HEK293 (cell line): ENCODE data around the gene MBD6.

Experiments
- CTCF ChIA-PET: fragments of 350-600 bp; formaldehyde crosslinking; extraction: SDS; loops from one replicate; lab custom pipeline; 2021; ENCODE audit warnings: antibody characterized with exemption; lab: Yijun Ruan, JAX
- POLR2A ChIA-PET: fragments of 300-600 bp; formaldehyde crosslinking; extraction: SDS; loops from one replicate; lab custom pipeline; 2020; ENCODE audit warnings: antibody characterized with exemption, inconsistent platforms; lab: Yijun Ruan, JAX
- H3K27ac ChIP-seq: fragments of 200-500 bp; sonication (Bioruptor generic); 2 replicates; pipeline ENCODE4 v1.5.1; 2014; ENCODE audit warnings: low read depth, low read length, control low read depth, inconsistent platforms; ENCODE audit errors: extremely low read depth
- H3K36me3 ChIP-seq, 2 experiments: fragments of 200-500 bp in 1 of 2; sonication (Bioruptor generic) in 1 of 2; 1 replicate in 1 of 2; 2 replicates in 1 of 2; pipeline ENCODE4 v1.5.1; 2014 to 2017; ENCODE audit warnings: inconsistent platforms in 2 of 2, low read length in 2 of 2; ENCODE audit not compliant: control insufficient read depth in 2 of 2, insufficient read depth in 1 of 2
- H3K4me1 ChIP-seq: fragments of 200-500 bp; sonication (Bioruptor generic); 2 replicates; pipeline ENCODE4 v1.5.1; 2014; ENCODE audit warnings: mild to moderate bottlenecking, low read length, inconsistent platforms; ENCODE audit not compliant: control insufficient read depth, insufficient read depth
- H3K4me3 ChIP-seq: 2 replicates; pipeline ENCODE4 v1.5.1; 2011; ENCODE audit warnings: low read depth, mild to moderate bottlenecking, control low read depth, low read length, moderate library complexity
- H3K9me3 ChIP-seq: fragments of 200-500 bp; sonication (Bioruptor generic); 2 replicates; pipeline ENCODE4 v1.5.1; 2014; ENCODE audit warnings: low read depth, low read length, inconsistent platforms; ENCODE audit not compliant: control insufficient read depth, insufficient read depth
- KLF7 ChIP-seq: fragments of 450-650 bp; formaldehyde crosslinking; IDR thresholded peaks from 2 replicates; pipeline ENCODE4 v1.5.1; 2016; ENCODE audit warnings: missing biosample characterization, missing genetic modification characterization, borderline replicate concordance
- OSR2 ChIP-seq: fragments of 450-650 bp; formaldehyde crosslinking; IDR thresholded peaks from 2 replicates; pipeline ENCODE4 v1.5.1; 2016; ENCODE audit warnings: missing biosample characterization, missing genetic modification characterization
- REPIN1 ChIP-seq: fragments of 450-650 bp; formaldehyde crosslinking; IDR thresholded peaks from 2 replicates; pipeline ENCODE4 v1.5.1; 2017; ENCODE audit warnings: missing biosample characterization, missing genetic modification characterization, low read depth
- TRIM28 ChIP-seq: IDR thresholded peaks from 2 replicates; pipeline ENCODE4 v1.6.1; 2011; ENCODE audit warnings: low read length, control low read depth, borderline replicate concordance
- ZBTB7A ChIP-seq: fragments of 450-650 bp; formaldehyde crosslinking; IDR thresholded peaks from 2 replicates; pipeline ENCODE4 v1.5.1; 2016; ENCODE audit warnings: low read depth, missing biosample characterization, missing genetic modification characterization
- ZEB2 ChIP-seq: fragments of 450-650 bp; formaldehyde crosslinking; IDR thresholded peaks from 2 replicates; pipeline ENCODE4 v1.5.1; 2016; ENCODE audit warnings: missing biosample characterization, missing genetic modification characterization
- ZFHX2 ChIP-seq: fragments of 450-650 bp; formaldehyde crosslinking; conservative IDR thresholded peaks from 2 replicates; pipeline ENCODE4 v1.5.1; 2016; ENCODE audit warnings: missing biosample characterization, missing genetic modification characterization
- ZIC2 ChIP-seq: fragments of 450-650 bp; formaldehyde crosslinking; IDR thresholded peaks from 2 replicates; pipeline ENCODE4 v1.5.1; 2016; ENCODE audit warnings: missing biosample characterization, missing genetic modification characterization
- ZNF175 ChIP-seq: fragments of 450-650 bp; formaldehyde crosslinking; IDR thresholded peaks from 2 replicates; pipeline ENCODE4 v1.5.1; 2016; ENCODE audit warnings: missing biosample characterization, missing genetic modification characterization
- ZNF2 ChIP-seq: fragments of 450-650 bp; formaldehyde crosslinking; IDR thresholded peaks from 2 replicates; pipeline ENCODE4 v1.5.1; 2016; ENCODE audit warnings: missing biosample characterization, missing genetic modification characterization
- ZNF292 ChIP-seq: fragments of 450-650 bp; formaldehyde crosslinking; IDR thresholded peaks from 2 replicates; pipeline ENCODE4 v1.5.1; 2016; ENCODE audit warnings: low read depth, missing biosample characterization, missing genetic modification characterization, borderline replicate concordance
- ZNF302 ChIP-seq: fragments of 450-650 bp; formaldehyde crosslinking; IDR thresholded peaks from 2 replicates; pipeline ENCODE4 v1.5.1; 2016; ENCODE audit warnings: missing biosample characterization, missing genetic modification characterization, low read depth
- ZNF391 ChIP-seq: fragments of 450-650 bp; formaldehyde crosslinking; IDR thresholded peaks from 2 replicates; pipeline ENCODE4 v1.5.1; 2016; ENCODE audit warnings: low read depth, missing biosample characterization, missing genetic modification characterization, borderline replicate concordance
- ZNF416 ChIP-seq: fragments of 450-650 bp; formaldehyde crosslinking; IDR thresholded peaks from 2 replicates; pipeline ENCODE4 v1.5.1; 2016; ENCODE audit warnings: missing biosample characterization, missing genetic modification characterization
- ZNF501 ChIP-seq: fragments of 450-650 bp; formaldehyde crosslinking; IDR thresholded peaks from 2 replicates; pipeline ENCODE4 v1.5.1; 2016; ENCODE audit warnings: missing biosample characterization, missing genetic modification characterization
- ZNF510 ChIP-seq: fragments of 450-650 bp; formaldehyde crosslinking; IDR thresholded peaks from 2 replicates; pipeline ENCODE4 v1.5.1; 2018; ENCODE audit warnings: mild to moderate bottlenecking, missing genetic modification characterization, missing biosample characterization; ENCODE audit not compliant: insufficient replicate concordance
- ZNF529 ChIP-seq: fragments of 450-650 bp; formaldehyde crosslinking; IDR thresholded peaks from 2 replicates; pipeline ENCODE4 v1.5.1; 2017; ENCODE audit warnings: missing genetic modification characterization, missing biosample characterization; ENCODE audit not compliant: insufficient replicate concordance
- ZNF530 ChIP-seq: fragments of 450-650 bp; formaldehyde crosslinking; IDR thresholded peaks from 2 replicates; pipeline ENCODE4 v1.5.1; 2016; ENCODE audit warnings: low read depth, missing biosample characterization, missing genetic modification characterization
- ZNF549 ChIP-seq: fragments of 450-650 bp; IDR thresholded peaks from 2 replicates; pipeline ENCODE4 v1.5.1; 2018; ENCODE audit warnings: missing biosample characterization, missing genetic modification characterization, mild to moderate bottlenecking, inconsistent platforms, moderate library complexity
- ZNF555 ChIP-seq: fragments of 450-650 bp; formaldehyde crosslinking; conservative IDR thresholded peaks from 2 replicates; pipeline ENCODE4 v1.5.1; 2017; ENCODE audit warnings: missing biosample characterization, mild to moderate bottlenecking, missing genetic modification characterization, inconsistent platforms
- ZNF571 ChIP-seq: fragments of 450-650 bp; formaldehyde crosslinking; IDR thresholded peaks from 2 replicates; pipeline ENCODE4 v1.5.0; 2017; ENCODE audit warnings: missing biosample characterization, missing genetic modification characterization
- ZNF585B ChIP-seq: fragments of 450-650 bp; formaldehyde crosslinking; IDR thresholded peaks from 2 replicates; pipeline ENCODE4 v1.5.1; 2016; ENCODE audit warnings: missing biosample characterization, missing genetic modification characterization
- ZNF660 ChIP-seq: fragments of 450-650 bp; IDR thresholded peaks from 2 replicates; pipeline ENCODE4 v1.5.1; 2018; ENCODE audit warnings: missing biosample characterization, mild to moderate bottlenecking, missing genetic modification characterization
- ZNF776 ChIP-seq: fragments of 450-650 bp; formaldehyde crosslinking; IDR thresholded peaks from 2 replicates; pipeline ENCODE4 v1.5.0; 2017; ENCODE audit warnings: missing biosample characterization, missing genetic modification characterization, borderline replicate concordance
- ZNF837 ChIP-seq: fragments of 450-650 bp; formaldehyde crosslinking; IDR thresholded peaks from 2 replicates; pipeline ENCODE4 v1.5.1; 2016; ENCODE audit warnings: missing biosample characterization, missing genetic modification characterization
- ZXDB ChIP-seq: fragments of 450-650 bp; formaldehyde crosslinking; IDR thresholded peaks from 2 replicates; pipeline ENCODE4 v1.5.1; 2016; ENCODE audit warnings: missing biosample characterization, missing genetic modification characterization
- TF ChIP-seq, protein P1 (sequence below): fragments of 450-650 bp; formaldehyde crosslinking; IDR thresholded peaks from 2 replicates; pipeline ENCODE4 v1.5.1; 2016; ENCODE audit warnings: missing biosample characterization, missing genetic modification characterization
- TF ChIP-seq, protein P2 (sequence below): fragments of 450-650 bp; formaldehyde crosslinking; IDR thresholded peaks from 2 replicates; pipeline ENCODE4 v1.5.1; 2016; ENCODE audit warnings: missing biosample characterization, missing genetic modification characterization

The MBD6 gene, protein sequence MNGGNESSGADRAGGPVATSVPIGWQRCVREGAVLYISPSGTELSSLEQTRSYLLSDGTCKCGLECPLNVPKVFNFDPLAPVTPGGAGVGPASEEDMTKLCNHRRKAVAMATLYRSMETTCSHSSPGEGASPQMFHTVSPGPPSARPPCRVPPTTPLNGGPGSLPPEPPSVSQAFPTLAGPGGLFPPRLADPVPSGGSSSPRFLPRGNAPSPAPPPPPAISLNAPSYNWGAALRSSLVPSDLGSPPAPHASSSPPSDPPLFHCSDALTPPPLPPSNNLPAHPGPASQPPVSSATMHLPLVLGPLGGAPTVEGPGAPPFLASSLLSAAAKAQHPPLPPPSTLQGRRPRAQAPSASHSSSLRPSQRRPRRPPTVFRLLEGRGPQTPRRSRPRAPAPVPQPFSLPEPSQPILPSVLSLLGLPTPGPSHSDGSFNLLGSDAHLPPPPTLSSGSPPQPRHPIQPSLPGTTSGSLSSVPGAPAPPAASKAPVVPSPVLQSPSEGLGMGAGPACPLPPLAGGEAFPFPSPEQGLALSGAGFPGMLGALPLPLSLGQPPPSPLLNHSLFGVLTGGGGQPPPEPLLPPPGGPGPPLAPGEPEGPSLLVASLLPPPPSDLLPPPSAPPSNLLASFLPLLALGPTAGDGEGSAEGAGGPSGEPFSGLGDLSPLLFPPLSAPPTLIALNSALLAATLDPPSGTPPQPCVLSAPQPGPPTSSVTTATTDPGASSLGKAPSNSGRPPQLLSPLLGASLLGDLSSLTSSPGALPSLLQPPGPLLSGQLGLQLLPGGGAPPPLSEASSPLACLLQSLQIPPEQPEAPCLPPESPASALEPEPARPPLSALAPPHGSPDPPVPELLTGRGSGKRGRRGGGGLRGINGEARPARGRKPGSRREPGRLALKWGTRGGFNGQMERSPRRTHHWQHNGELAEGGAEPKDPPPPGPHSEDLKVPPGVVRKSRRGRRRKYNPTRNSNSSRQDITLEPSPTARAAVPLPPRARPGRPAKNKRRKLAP

DNA sequence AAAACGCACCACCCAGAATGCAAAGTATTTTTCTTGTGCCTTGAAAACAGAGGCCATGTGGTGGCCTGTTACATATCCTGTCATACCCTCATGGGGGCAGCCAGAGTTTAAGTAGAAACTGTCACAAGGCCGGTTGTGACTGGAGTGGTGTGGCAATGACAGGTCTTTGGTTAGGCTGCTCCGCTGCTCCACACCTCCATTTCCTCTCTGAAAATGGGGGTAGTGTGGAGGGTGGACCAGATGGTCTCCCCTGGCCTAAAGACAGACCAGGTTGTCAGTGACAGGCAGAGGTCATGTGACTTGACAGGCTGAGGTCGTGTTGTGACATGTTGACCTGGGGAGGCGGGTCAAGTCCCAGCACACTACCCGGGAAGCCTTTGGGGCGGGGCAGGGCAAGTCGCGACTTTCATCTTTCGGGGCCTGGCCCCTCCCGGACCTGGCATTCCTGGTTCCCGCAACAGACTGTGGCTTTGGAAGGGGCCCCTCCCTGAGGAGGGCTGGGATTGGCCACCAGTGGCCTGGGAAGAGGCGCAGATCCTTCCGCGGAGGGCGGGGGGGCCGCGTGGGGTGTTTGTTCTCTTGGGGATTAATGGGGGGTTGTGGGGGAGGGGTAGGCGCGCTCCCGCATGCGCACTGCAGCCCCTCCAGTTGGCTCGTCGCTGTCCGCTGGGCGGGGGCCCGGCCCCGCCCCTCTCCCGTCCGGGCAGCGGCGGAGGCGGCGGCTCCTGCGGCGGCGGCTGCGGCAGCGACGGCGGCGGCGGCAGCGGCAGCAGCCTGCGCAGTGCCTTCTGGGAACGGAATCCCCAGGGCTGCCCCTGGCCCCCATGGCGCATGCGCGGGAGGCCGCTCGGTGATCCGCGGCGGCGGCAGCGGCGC is at the start of gene MBD6:
Gene MBD6, plus strand, starts transcription at position 814 of the 876 bp plus-strand sequence. CDS start 1,480 bp downstream, outside the sequence.
- peaks cover 0 to 54% of the 10 kb centered on the region in 2 experiments; a peak in 2 of 3 replicates for H3K36me3 ChIP-seq
- H3K9me3 ChIP-seq: no peaks in the 10 kb centered on the region
- POLR2A ChIA-PET: interaction anchor here (1.0 to 2.6 kb wide), 2 partner anchors 15 to 24 kb away, joined by 3 to 16 read pairs; partner anchors contain the start of gene DCTN2
- peak within 1 kb of the TSS; percentile 94 for H3K27ac ChIP-seq
- H3K4me3 ChIP-seq: peak within 1 kb of the TSS; percentile 59
- CTCF ChIA-PET: interaction anchor here (0.6 kb wide), 1 partner anchor 60 kb away, joined by 3 read pairs; no protein-coding TSS in a partner anchor
- peaks cover 13% of the 10 kb centered on the region for H3K4me1 ChIP-seq
- TF ChIP-seq ZNF391 (tag by site-specific recombination) (peak; percentile 71; the same call in 1 of the 2 replicates), ZNF585B (no peak), ZBTB7A (tag by site-specific recombination) (peak; percentile 92), ZEB2 (tag by site-specific recombination) (peak; percentile 91), KLF7 (tag by site-specific recombination) (peak; percentile 96), ZNF555 (tag by site-specific recombination) (no peak), ZNF302 (tag by site-specific recombination) (no peak; the same call in 1 of the 2 replicates), ZNF529 (tag by site-specific recombination) (no peak), ZNF776 (tag by site-specific recombination) (no peak), ZNF510 (tag by site-specific recombination) (no peak), ZNF549 (tag by site-specific recombination) (no peak), ZNF571 (tag by site-specific recombination) (no peak), ZFHX2 (peak; percentile 68; the same call in 1 of the 2 replicates), REPIN1 (tag by site-specific recombination) (no peak), OSR2 (tag by site-specific recombination) (0 out of 2 replicates have a peak, but pooled peaks have one; percentile 36), ZNF501 (tag by site-specific recombination) (peak; percentile 73; the same call in 1 of the 2 replicates), ZNF837 (tag by site-specific recombination) (no peak), TRIM28 (no peak; the same call in 1 of the 2 replicates), ZIC2 (peak; percentile 60), ZNF660 (tag by site-specific recombination) (no peak), ZXDB (tag by site-specific recombination) (peak; percentile 72), ZNF292 (tag by site-specific recombination) (no peak), ZNF416 (tag by site-specific recombination) (no peak), ZNF175 (tag by site-specific recombination) (no peak), ZNF530 (tag by site-specific recombination) (no peak), ZNF2 (tag by site-specific recombination) (peak; percentile 69; the same call in 1 of the 2 replicates)
- TF ChIP-seq, protein P1, sequence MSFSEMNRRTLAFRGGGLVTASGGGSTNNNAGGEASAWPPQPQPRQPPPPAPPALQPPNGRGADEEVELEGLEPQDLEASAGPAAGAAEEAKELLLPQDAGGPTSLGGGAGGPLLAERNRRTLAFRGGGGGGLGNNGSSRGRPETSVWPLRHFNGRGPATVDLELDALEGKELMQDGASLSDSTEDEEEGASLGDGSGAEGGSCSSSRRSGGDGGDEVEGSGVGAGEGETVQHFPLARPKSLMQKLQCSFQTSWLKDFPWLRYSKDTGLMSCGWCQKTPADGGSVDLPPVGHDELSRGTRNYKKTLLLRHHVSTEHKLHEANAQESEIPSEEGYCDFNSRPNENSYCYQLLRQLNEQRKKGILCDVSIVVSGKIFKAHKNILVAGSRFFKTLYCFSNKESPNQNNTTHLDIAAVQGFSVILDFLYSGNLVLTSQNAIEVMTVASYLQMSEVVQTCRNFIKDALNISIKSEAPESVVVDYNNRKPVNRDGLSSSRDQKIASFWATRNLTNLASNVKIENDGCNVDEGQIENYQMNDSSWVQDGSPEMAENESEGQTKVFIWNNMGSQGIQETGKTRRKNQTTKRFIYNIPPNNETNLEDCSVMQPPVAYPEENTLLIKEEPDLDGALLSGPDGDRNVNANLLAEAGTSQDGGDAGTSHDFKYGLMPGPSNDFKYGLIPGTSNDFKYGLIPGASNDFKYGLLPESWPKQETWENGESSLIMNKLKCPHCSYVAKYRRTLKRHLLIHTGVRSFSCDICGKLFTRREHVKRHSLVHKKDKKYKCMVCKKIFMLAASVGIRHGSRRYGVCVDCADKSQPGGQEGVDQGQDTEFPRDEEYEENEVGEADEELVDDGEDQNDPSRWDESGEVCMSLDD (tag by site-specific recombination): peak; percentile 99
- TF ChIP-seq, protein P2, sequence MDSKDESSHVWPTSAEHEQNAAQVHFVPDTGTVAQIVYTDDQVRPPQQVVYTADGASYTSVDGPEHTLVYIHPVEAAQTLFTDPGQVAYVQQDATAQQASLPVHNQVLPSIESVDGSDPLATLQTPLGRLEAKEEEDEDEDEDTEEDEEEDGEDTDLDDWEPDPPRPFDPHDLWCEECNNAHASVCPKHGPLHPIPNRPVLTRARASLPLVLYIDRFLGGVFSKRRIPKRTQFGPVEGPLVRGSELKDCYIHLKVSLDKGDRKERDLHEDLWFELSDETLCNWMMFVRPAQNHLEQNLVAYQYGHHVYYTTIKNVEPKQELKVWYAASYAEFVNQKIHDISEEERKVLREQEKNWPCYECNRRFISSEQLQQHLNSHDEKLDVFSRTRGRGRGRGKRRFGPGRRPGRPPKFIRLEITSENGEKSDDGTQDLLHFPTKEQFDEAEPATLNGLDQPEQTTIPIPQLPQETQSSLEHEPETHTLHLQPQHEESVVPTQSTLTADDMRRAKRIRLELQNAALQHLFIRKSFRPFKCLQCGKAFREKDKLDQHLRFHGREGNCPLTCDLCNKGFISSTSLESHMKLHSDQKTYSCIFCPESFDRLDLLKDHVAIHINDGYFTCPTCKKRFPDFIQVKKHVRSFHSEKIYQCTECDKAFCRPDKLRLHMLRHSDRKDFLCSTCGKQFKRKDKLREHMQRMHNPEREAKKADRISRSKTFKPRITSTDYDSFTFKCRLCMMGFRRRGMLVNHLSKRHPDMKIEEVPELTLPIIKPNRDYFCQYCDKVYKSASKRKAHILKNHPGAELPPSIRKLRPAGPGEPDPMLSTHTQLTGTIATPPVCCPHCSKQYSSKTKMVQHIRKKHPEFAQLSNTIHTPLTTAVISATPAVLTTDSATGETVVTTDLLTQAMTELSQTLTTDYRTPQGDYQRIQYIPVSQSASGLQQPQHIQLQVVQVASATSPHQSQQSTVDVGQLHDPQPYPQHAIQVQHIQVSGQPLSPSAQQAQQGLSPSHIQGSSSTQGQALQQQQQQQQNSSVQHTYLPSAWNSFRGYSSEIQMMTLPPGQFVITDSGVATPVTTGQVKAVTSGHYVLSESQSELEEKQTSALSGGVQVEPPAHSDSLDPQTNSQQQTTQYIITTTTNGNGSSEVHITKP (tag by site-specific recombination): peak; percentile 92
